SU-DHL-6 (cell line): ENCODE results near the gene NR1D2.

Source experiments
- CTCF ChIP-seq: fragments of 200-600 bp; sonication (generic); IDR thresholded peaks from one replicate; pipeline ENCODE4 v1.5.1; 2017; ENCODE audit warnings: antibody characterized with exemption, mild to moderate bottlenecking, low read length, moderate library complexity; ENCODE audit not compliant: insufficient read depth, poor library complexity, severe bottlenecking
- EZH2phosphoT487 ChIP-seq: fragments of 200-600 bp; sonication (generic), shearing (Covaris generic); conservative IDR thresholded peaks from 2 replicates; pipeline ENCODE4 v1.6.1; 2018; ENCODE audit warnings: mild to moderate bottlenecking, antibody characterized with exemption, low read length, moderate library complexity, mixed read lengths

DNA sequence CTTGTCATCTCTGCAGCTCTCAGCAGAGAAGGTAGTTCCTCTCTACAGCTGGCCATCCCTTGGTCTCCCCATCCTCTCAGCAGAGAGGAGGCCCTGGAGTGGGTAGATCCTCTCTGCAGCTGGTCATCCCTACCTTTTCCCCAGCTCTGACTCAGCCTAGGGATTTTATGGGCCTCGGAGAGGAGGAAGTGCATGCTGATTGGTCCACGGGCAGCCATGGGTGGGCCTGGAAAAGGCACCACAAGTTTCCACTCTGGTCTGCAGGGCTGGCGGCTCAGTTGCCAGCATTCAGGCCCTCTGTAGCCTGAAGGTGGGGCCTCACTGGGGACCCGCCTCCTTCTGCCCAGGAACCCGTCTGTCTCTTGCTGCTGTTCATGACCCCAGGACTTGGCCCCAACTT lies 36.9 kb downstream of the NR1D2 start:
- TF ChIP-seq CTCF (no peak), EZH2phosphoT487 (no peak)
